Heart left ventricle (tissue), 13 donors: ENCODE results near the gene NR1H2.

ENCODE experiments used
- POLR2A ChIP-seq, 2 donors: fragments of 450-650 bp; IDR thresholded peaks; one replicate each; pipeline ENCODE4 v1.6.1; 2017; ENCODE audit warnings: antibody characterized with exemption in 2 of 2, mild to moderate bottlenecking in 2 of 2, moderate library complexity in 2 of 2
- TF ChIP-seq, protein P1 (sequence below), 12 donors: fragments of 200-600 bp; sonication (generic) in 4 of 12; IDR thresholded peaks; one replicate each; pipeline versions ENCODE4 v1.5.0 to v1.8.0; 2018 to 2022; ENCODE audit warnings: antibody characterized with exemption in 12 of 12, mild to moderate bottlenecking in 5 of 12
- donor health status: ischemic (EF 13 %, LVEDD 7.1; RV severe dilation, severe dysfunction).
- donor health status: DM: no; HTN: yes; CAD: no.
- donor health status: DM: no; HTN: no; CAD: no.
- donor health status: ischemic (EF 25% LVEDD 6.9; RV normal size, moderate dysfunction).
- donor health status: ischemic (EF 25% LVEDD 5.7; RV mildly dilated, moderate dysfunction).
- donor health status: ischemic (EF 35%, LVEDD 5.7; RV mildly dilated, moderate dysfunction).
- donor health status: nonischemic (EF 11% LVEDD 7.7; RV severe dilation, severe dysfunction).
- donor health status: DM: yes; HTN: yes; CAD: no.
- donor health status: PGD.
- donor health status: ischemic (EF 29% LVEDD 5.4; RV normal size, mild dysfunction).
- donor health status: nonischemic (EF 23%, LVEDD 6.1; RV moderate dilation, normal function).

DNA sequence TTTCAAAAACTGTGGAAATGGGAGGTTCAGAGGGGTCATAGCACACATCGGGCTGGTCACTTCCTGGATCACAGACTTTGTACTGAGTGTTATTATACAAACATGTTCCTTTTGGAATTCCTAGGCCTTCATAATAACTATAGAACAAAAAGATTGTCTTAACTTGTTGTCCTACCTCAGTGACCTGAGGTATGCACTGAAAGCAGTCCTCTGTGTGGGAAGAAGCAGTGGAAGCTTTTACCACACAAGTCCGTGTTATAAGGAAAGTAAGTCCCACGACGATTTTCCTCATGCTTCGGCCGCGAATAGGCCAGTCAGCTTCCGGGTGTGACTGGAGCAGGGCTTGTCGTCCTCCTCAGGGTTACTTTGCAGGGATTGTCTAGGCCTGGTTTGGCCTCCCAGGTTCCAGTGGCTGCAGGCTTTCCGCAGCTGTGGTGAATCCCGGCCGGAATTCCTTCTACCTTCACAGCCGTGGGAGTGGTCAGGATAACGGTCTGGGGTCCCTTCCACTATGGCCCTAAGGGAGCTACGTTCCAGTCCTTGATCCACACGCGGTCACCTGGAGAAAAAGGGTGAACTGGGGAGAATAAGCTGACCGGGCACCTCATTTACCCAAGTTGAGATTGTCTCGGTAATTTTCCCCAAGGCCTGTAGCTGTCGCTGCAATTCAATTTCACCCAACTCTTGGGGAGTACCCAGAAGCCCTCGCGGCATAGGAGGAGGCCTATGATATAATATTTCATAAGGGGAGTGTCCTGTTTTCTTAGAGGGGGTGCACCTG lies 26.8 kb upstream of the NR1H2 start:
- TF ChIP-seq, protein P1, sequence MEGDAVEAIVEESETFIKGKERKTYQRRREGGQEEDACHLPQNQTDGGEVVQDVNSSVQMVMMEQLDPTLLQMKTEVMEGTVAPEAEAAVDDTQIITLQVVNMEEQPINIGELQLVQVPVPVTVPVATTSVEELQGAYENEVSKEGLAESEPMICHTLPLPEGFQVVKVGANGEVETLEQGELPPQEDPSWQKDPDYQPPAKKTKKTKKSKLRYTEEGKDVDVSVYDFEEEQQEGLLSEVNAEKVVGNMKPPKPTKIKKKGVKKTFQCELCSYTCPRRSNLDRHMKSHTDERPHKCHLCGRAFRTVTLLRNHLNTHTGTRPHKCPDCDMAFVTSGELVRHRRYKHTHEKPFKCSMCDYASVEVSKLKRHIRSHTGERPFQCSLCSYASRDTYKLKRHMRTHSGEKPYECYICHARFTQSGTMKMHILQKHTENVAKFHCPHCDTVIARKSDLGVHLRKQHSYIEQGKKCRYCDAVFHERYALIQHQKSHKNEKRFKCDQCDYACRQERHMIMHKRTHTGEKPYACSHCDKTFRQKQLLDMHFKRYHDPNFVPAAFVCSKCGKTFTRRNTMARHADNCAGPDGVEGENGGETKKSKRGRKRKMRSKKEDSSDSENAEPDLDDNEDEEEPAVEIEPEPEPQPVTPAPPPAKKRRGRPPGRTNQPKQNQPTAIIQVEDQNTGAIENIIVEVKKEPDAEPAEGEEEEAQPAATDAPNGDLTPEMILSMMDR (IDR thresholded peaks at IDR 0.05) = no peak
- TF ChIP-seq POLR2A (IDR thresholded peaks at IDR 0.05) = no peak
